GM10266 (cell line): Measurements from ENCODE around the gene LENG1.

Source experiments
- DNase-seq: peaks from one replicate; pipeline ENCODE4 v3.0.0; 2012; ENCODE audit errors: extremely low spot score
- CTCF ChIP-seq: IDR thresholded peaks from 2 replicates; pipeline ENCODE4 v1.5.1; 2012; ENCODE audit warnings: mild to moderate bottlenecking, low read depth; ENCODE audit not compliant: control insufficient read depth, insufficient read depth; ENCODE audit errors: missing control alignments

Gene LENG1

GRCh38 chr19:54136086-54136863, 23.2 kb downstream of the LENG1 start:
- no peak for DNase-seq
- no peak for TF ChIP-seq CTCF

DNA sequence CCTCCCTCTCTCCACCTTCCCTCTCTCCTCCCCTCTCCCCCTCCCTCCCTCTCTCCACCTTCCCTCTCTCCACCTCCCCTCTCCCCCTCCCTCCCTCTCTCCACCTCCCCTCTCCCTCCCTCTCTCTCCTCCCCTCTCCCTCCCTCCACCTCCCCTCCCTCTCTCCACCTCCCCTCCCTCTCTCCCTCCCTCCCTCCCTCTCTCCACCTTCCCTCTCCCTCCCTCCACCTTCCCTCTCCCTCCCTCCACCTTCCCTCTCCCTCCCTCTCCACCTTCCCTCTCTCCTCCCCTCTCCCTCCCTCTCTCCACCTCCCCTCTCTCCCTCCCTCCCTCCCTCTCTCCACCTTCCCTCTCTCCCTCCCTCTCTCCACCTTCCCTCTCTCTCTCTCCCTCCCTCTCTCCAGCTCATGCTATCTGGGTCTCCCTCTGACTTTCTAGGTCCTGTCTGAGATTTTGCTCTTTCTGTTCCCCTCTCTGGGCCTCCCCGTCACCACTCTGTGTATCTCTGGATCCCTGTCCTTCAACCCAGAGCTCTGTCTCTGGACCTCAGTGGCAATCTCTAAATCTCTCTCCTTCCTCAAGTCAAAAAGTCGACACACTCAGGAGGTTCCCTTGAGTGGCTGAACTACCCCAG, 25.4 kb downstream of the LENG1 start:
- no peak for TF ChIP-seq CTCF
- DNase-seq: no peak

GRCh38 chr19:54133312-54133956, 26.1 kb downstream of the LENG1 start:
- DNase-seq: no peak
- no peak for TF ChIP-seq CTCF

- DNase-seq: no peak
- TF ChIP-seq CTCF: no peak
Observed at GRCh38 chr19:54129617-54129996, 29.9 kb downstream of the LENG1 start.

GRCh38 chr19:54128796-54129616, 30.5 kb downstream of the LENG1 start:
- no peak for DNase-seq
- no peak for TF ChIP-seq CTCF

GRCh38 chr19:54128441-54128725, 31.1 kb downstream of the LENG1 start:
- DNase-seq: no peak
- TF ChIP-seq CTCF: no peak
